ENCODE measurements around the gene CLRN3.

The CLRN3 gene

GRCh38 chr10:127892743-127893142 lies at the start of gene CLRN3:
CLRN3 (minus strand) TSS chr10:127892941; CDS start chr10:127892784, 157 bp downstream.
- no peak for DNase-seq

- DNase-seq: no peak
These were observed 48.3 kb upstream of the CLRN3 start for GRCh38 chr10:127940866-127941640.

GRCh38 chr10:127939786-127940330 lies 47.1 kb upstream of the CLRN3 start:
- DNase-seq: no peak

GRCh38 chr10:127937915-127938463 lies 45.2 kb upstream of the CLRN3 start:
- no peak for DNase-seq

GRCh38 chr10:127937069-127937468 lies 44.3 kb upstream of the CLRN3 start:
- DNase-seq: no peak

- no peak for DNase-seq
These were observed 42.4 kb upstream of the CLRN3 start for GRCh38 chr10:127935071-127935561.

- DNase-seq: no peak
These were observed 41.6 kb upstream of the CLRN3 start for GRCh38 chr10:127934383-127934782.

- DNase-seq: no peak
These were observed 40.5 kb upstream of the CLRN3 start for GRCh38 chr10:127933271-127933670.

GRCh38 chr10:127932521-127933270 lies 40.0 kb upstream of the CLRN3 start:
- no peak for DNase-seq

- no peak for DNase-seq
These were observed 35.5 kb upstream of the CLRN3 start for GRCh38 chr10:127928021-127928806.

GRCh38 chr10:127926455-127926854 lies 33.7 kb upstream of the CLRN3 start:
- no peak for DNase-seq

GRCh38 chr10:127925471-127926207 lies 32.9 kb upstream of the CLRN3 start:
- DNase-seq: no peak

GRCh38 chr10:127923646-127924045 lies 30.9 kb upstream of the CLRN3 start:
- DNase-seq: no peak

- no peak for DNase-seq
These were observed 30.1 kb upstream of the CLRN3 start for GRCh38 chr10:127922675-127923366.

GRCh38 chr10:127922206-127922605 lies 29.5 kb upstream of the CLRN3 start:
- DNase-seq: no peak

GRCh38 chr10:127921753-127922145 lies 29.0 kb upstream of the CLRN3 start:
- no peak for DNase-seq

GRCh38 chr10:127921075-127921752 lies 28.5 kb upstream of the CLRN3 start:
- DNase-seq: no peak

- no peak for DNase-seq
These were observed 27.7 kb upstream of the CLRN3 start for GRCh38 chr10:127920306-127921074.

GRCh38 chr10:127919418-127920271 lies 26.9 kb upstream of the CLRN3 start:
- no peak for DNase-seq
